ENCODE results near the gene RUNX2.

GRCh38 chr6:45424451-45424861 is 96.3 kb downstream of the RUNX2 start:
- TF ChIP-seq GATA2 (IDR thresholded peaks at IDR 0.05; ENCODE audit: low read depth, low read length) (no peak), GATA3 (IDR thresholded peaks at IDR 0.05; ENCODE audit: low read depth, low read length) (no peak)

Data from SH-SY5Y (cell line).